PC-9 (cell line): Measurements from ENCODE around the gene UGDH.

Source experiments
- CTCF ChIP-seq: fragments of 200-600 bp; sonication (generic); conservative IDR thresholded peaks from 2 replicates; pipeline ENCODE4 v1.6.1; 2017; ENCODE audit warnings: mixed run types, antibody characterized with exemption, mild to moderate bottlenecking, moderate library complexity
- EZH2 ChIP-seq: fragments of 200-600 bp; sonication (generic); IDR thresholded peaks from 2 replicates; pipeline ENCODE4 v1.8.0; 2017; ENCODE audit warnings: antibody characterized with exemption, low read depth

- no peak for TF ChIP-seq CTCF
- no peak for TF ChIP-seq EZH2
These were observed 74.2 kb downstream of the UGDH start for GRCh38 chr4:39452860-39453587.
